ENCODE measurements around the gene C19orf44. TPM values are rescaled to one million over a fixed set of nuclear protein-coding genes. Genes with fewer than 3 reads are reported as not detected.

The C19orf44 gene
- total and polyA plus RNA-seq, 2 experiments from 2014 or later: 2.5 to 5.9 TPM

GRCh38 chr19:16540948-16541347, 44.8 kb downstream of the C19orf44 start:
- H3K27me3 ChIP-seq (ENCODE audit: insufficient read depth): no peaks in the 10 kb centered on the region
- 0 out of 2 replicates have a peak, but pooled peaks cover 5% of the 10 kb centered on the region for H3K36me3 ChIP-seq (ENCODE audit: insufficient read depth)
- no peak overlapping the region for H2AFZ ChIP-seq
- DNase-seq (ENCODE audit: low spot score) (no peak), ATAC-seq (no peak)
- TF ChIP-seq EZH2 (IDR thresholded peaks at IDR 0.05; ENCODE audit: low read depth, unreplicated experiment) (no peak), ZNF114 (CRISPR knock-in tag; IDR thresholded peaks at IDR 0.05) (no peak), ZNF462 (CRISPR knock-in tag; IDR thresholded peaks at IDR 0.05) (no peak), STAT1 (IDR thresholded peaks at IDR 0.05; ENCODE audit: unreplicated experiment) (no peak), CREB1 (CRISPR knock-in tag; IDR thresholded peaks at IDR 0.05; ENCODE audit: low read depth) (no peak), EZH2phosphoT487 (IDR thresholded peaks at IDR 0.05; ENCODE audit: unreplicated experiment) (no peak), ETS1 (IDR thresholded peaks at IDR 0.05) (no peak), POLR2AphosphoS5 (IDR thresholded peaks at IDR 0.05; ENCODE audit: low read depth) (no peak), CTCF (conservative IDR thresholded peaks at IDR 0.05; ENCODE audit: low read depth in 2 of 2) (no peak), ZNF331 (CRISPR knock-in tag; IDR thresholded peaks at IDR 0.05; ENCODE audit: low read depth) (no peak), REST (IDR thresholded peaks at IDR 0.05; ENCODE audit: unreplicated experiment) (no peak), JUNB (IDR thresholded peaks at IDR 0.05; ENCODE audit: unreplicated experiment) (no peak), NANOG (IDR thresholded peaks at IDR 0.05; ENCODE audit: borderline replicate concordance) (no peak)
- peak overlapping the region; percentile 99 for H3K4me2 ChIP-seq
- Mint-ChIP-seq H3K4me3 (peak overlapping the region; percentile 97), H3K36me3 (ENCODE audit: low read depth) (peaks cover 51% of the 10 kb centered on the region), H3K9me3 (no peaks in the 10 kb centered on the region), H3K27me3 (ENCODE audit: insufficient read depth, low read depth, poor library complexity) (peaks cover 12% of the 10 kb centered on the region), H3K27ac (peak overlapping the region; percentile 66; the same call in 1 of the 2 replicates), H3K4me1 (peaks cover 20% of the 10 kb centered on the region)
- H3F3A ChIP-seq (replicated peaks; ENCODE audit: low read depth): 0 out of 2 replicates have a peak, but pooled peaks cover 16% of the 10 kb centered on the region
- H3K4me1 ChIP-seq (ENCODE audit: insufficient read depth): peaks cover 11% of the 10 kb centered on the region
- peaks cover 82% of the 10 kb centered on the region for H3K79me2 ChIP-seq (replicated peaks; ENCODE audit: insufficient read depth)
- peak overlapping the region; percentile 88; the same call in 1 of the 2 replicates for H3K27ac ChIP-seq (ENCODE audit: low read depth)
- peak overlapping the region; percentile 100 for H3K4me3 ChIP-seq
- H3K9me2 ChIP-seq (ENCODE audit: insufficient read depth): no peaks in the 10 kb centered on the region
- H4K20me1 ChIP-seq (replicated peaks; ENCODE audit: insufficient read depth): peaks cover 44% of the 10 kb centered on the region
